NCI-H1436 (cell line): ENCODE results near the gene PTPRC.

Source experiments
- DNase-seq: peaks from one replicate; lab custom pipeline; 2025; lab: John Stamatoyannopoulos, UW

PTPRC gene

GRCh38 chr1:198701250-198701649 is 62.4 kb downstream of the PTPRC start:
- DNase-seq = peak; percentile 59

GRCh38 chr1:198701766-198702539 is 63.1 kb downstream of the PTPRC start:
- peak; percentile 51 for DNase-seq

GRCh38 chr1:198708761-198709525 is 70.1 kb downstream of the PTPRC start:
- no peak for DNase-seq

GRCh38 chr1:198711837-198712236 is 73.0 kb downstream of the PTPRC start:
- DNase-seq = no peak

- no peak for DNase-seq
These were observed 74.2 kb downstream of the PTPRC start for GRCh38 chr1:198713081-198713480.

GRCh38 chr1:198714271-198714670 is 75.4 kb downstream of the PTPRC start:
- no peak for DNase-seq

GRCh38 chr1:198716051-198716450 is 77.2 kb downstream of the PTPRC start:
- no peak for DNase-seq

GRCh38 chr1:198717510-198717909 is 78.7 kb downstream of the PTPRC start:
- DNase-seq = no peak

- no peak for DNase-seq
These were observed 84.3 kb downstream of the PTPRC start for GRCh38 chr1:198723127-198723526.

- DNase-seq = no peak
These were observed 86.2 kb downstream of the PTPRC start for GRCh38 chr1:198725090-198725489.

GRCh38 chr1:198726455-198726854 is 87.6 kb downstream of the PTPRC start:
- DNase-seq = no peak

- no peak for DNase-seq
These were observed 90.5 kb downstream of the PTPRC start for GRCh38 chr1:198729195-198729863.

GRCh38 chr1:198730952-198731351 is 92.1 kb downstream of the PTPRC start:
- no peak for DNase-seq

- DNase-seq = no peak
These were observed 95.6 kb downstream of the PTPRC start for GRCh38 chr1:198734323-198735008.

- no peak for DNase-seq
These were observed 102.9 kb downstream of the PTPRC start for GRCh38 chr1:198741744-198742143.

- DNase-seq = no peak
These were observed 108.3 kb downstream of the PTPRC start for GRCh38 chr1:198747127-198747526.

- DNase-seq = no peak
These were observed 110.4 kb downstream of the PTPRC start for GRCh38 chr1:198749279-198749678.

GRCh38 chr1:198750081-198750480 is 111.2 kb downstream of the PTPRC start:
- no peak for DNase-seq

- DNase-seq = no peak
These were observed 112.9 kb downstream of the PTPRC start for GRCh38 chr1:198751741-198752140.

GRCh38 chr1:198754670-198755069 is 115.8 kb downstream of the PTPRC start:
- no peak for DNase-seq

- DNase-seq = no peak
These were observed 116.9 kb downstream of the PTPRC start for GRCh38 chr1:198755715-198756114.

- DNase-seq = no peak
These were observed 117.6 kb downstream of the PTPRC start for GRCh38 chr1:198756470-198756869.
